HT1080 (cell line): ENCODE measurements around the gene GPR32. TPM values are rescaled to one million over a fixed set of nuclear protein-coding genes. Genes with fewer than 3 reads are reported as not detected.
"Not testable (repeated sequence)": the region's sequence is repeated elsewhere in the genome, so short reads cannot be mapped to it uniquely, and the experiment has no call there.

Source experiments
- DNase-seq: peaks from one replicate; pipeline ENCODE4 v3.0.0-alpha.2; 2015; ENCODE audit warnings: low read depth
- total RNA-seq: library from RNA; depleted of rRNA; stranded (reverse); fragments of >200 nt; shearing (Covaris generic); gene quantifications from 2 replicates; pipeline ENCODE4 v1.2.3, GENCODE V29; 2014

GPR32 gene
- total RNA-seq, 1 experiment from 2014 or later: not detected

DNA sequence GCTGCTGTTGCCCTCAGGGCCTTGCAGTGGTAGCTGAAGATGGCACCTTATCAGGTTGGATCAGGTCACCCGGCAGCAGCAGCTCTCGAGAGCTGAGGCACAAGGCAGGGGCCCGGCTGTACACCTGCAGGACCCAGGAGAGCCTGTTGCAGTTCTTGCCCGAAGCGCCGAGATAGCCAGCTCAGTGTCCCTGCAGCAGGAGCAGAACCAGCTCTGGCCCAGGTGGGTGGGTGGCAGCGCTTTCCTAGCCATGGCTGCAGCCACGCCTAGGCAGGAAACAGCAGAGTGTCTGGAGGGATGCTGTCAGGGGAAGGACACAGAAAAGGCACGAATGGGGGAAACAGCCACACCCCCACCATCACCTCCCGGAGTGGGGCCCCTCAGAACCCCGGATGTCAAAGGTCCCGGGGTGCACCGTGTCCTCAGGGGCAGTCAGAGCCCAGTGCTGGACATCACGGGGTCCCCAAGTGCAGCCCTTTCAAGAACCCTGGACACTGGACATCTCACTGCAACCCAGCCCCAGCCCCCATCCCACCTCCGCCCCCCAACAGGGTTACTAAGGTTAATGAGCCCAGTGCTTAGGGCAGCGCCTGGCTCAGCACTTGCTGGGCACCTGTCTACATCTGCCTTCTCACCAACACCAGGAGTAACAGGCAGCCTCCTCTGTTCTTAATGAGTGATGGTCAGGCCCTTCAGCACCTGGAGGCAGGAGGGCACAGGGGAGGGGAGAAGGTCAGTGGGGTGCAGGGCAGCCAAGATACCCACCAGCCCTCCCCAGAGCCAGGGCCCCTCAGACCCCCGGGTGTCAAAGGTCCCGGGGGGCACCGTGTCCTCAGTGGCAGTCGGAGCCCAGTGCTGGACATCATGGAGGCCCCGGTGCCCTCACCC, 28.6 kb downstream of the GPR32 start:
- DNase-seq: no peak

DNA sequence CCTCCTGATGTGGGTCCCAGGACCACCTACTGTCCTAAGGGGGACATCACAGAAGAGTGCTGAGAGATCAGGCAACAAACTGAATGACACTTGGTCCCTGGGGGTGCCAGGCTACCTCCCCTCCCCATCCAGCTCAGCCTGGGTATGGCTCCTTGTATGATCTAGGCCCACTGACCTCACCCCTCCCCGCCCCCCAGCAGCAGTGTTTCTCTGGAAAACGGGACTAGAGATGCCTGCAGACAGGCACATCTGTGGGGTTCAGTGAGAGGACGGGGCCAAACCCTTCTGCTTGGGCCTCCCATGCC, 29.2 kb downstream of the GPR32 start:
- DNase-seq: no peak

DNA sequence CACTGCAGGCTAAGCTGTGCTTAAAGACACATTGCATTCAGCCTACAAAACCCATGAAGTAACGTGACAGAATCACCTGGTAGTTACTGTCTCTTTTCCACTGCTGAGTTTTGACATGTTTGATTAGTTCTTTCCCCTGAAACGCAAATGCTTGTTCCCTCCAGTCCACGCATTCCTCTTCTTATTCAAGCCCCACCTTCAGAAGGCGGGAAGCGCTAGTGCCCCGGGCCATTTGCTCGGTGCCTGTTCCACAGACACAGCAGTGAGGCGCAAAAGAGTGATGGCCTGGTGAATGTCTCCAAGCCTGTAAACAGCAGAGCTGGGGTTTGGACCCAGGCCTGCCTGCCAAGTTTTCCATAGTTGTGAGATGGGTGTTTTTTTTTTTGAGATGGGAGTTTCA, 30.8 kb downstream of the GPR32 start:
- DNase-seq: no peak

DNA sequence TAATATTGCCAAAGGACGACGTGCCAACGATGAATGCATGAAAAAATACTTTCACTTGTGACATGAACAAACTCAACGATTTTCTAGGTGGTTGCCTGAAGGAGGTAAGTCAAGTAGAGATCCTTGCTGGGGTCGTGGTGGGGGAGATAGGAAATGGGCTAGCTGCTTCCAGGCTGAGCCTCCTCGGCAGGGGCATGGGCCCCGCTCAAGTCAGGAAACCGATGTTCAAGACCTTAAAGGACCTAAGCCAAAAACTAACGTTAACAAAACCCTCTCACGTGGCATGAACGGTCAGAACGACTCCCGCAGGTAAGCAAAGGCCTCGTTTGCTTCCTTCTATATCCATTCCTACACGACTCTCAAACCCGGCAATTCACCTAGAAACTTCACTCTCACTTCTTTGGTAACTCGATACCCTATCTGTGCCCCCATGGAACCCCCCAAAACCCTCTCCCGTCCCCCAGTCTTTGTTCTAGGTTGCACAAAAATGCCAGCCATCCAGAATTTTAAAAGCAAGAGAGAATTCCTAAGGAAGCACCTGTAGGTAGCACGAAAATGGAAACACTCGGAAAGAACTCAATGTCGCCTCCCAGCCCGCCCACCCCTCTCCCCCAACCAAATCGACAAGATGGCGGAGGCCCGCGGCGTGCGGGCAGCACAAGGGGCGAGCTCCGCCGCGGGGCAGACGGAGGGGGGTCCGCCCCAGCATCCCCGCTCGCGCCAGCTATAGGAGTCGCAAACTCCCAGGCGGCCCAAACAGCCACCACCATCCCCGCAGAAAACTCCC, 33.6 kb downstream of the GPR32 start:
- no peak for DNase-seq

DNA sequence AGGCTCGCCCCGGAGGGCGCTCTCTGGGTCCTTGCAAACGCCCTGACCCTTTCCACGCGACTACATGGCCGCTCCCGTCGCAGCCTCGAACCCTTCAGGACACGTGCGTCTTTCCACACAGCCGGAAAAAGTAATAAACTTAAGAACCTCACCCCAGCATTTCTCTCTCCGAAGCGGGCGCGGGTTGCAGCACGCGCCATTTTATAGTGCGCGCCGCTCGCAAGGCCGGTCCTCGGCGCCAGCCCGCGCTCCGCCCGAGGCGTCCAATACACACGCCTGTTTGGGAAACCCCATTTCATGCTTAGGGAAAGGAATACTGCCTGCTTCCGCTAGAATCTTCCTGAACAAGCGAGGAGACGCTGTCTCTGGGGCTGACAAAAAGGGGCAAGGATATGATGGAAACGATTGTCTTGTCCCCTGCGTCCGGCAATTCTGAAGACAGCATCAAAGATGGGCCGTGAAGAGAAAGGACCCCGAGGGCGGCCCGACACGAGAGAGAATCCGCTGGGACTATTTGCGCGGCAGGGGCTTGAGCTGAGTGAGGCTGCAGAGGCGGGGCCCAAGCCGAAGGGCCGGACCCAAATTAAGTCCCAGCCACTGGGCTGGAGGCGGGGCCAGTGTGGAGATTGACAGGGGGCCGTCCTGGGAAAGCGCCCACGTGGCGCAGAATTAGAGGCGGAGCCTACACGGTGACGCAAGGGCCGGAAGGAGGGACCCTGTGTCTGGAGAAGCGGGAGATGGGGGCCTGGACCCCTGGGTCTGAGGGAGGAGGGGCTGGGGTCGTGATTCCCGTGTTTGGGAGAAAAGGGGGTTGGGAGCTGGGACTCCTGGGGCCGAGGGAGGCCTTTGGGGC, 34.4 kb downstream of the GPR32 start:
- peak; percentile 97 for DNase-seq

DNA sequence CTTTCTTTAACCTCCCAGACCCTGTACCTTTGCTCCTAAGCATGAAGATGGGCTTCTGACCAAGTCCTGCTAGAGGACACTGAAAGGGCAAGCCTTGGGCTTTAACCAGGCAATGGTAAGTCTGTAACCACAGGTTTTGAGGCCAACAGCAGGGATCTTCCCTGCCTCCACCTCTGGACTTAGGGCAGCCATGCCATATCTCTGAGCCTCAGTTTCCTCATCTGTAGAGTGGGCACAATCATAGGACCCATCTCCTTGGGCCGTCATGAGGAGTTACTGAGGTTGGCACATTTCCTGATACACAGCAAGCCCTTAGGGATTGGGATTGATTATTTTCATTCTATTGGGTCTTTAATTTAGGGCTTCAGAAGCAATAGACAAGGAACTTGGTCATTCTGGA, 38.6 kb downstream of the GPR32 start:
- no peak for DNase-seq

DNA sequence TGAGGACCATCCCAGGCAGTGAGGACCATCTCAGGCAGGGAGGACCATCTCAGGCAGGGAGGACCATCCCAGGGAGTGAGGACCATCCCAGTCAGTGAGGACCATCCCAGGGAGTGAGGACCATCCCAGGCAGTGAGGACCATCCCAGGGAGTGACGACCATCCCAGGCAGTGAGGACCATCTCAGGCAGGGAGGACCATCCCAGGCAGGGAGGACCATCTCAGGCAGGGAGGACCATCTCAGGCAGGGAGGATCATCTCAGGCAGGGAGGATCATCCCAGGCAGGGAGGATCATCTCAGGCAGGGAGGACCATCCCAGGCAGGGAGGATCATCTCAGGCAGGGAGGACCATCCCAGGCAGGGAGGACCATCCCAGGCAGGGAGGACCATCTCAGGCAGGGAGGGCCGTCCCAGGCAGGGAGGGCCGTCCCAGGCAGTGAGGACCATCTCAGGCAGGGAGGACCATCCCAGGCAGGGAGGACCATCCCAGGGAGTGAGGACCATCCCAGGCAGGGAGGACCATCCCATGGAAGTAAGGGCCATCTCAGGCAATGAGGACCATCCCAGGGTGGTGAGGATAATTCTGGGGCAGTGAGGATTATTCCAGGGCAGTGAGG, 41.5 kb downstream of the GPR32 start:
- DNase-seq: not testable (repeated sequence)

DNA sequence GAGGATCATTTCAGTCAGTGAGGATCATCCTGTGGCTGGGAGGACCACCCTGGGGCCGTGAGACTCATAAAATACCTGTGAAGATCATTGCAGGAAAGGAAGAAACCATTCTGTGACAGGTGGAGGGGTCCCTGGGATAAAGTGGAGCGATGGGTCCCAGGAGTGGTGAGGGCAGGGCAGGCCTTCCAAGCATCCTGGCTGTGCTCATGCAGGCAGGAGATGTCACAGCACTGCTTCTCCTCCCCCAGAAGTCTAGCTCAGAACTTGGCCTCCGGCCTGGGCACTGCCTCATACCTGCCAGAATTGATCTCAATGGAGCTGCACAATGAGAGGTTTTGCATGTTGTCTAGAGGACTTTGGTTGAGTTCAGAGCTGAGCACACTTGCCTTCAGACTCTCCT, 42.2 kb downstream of the GPR32 start:
- DNase-seq: no peak

DNA sequence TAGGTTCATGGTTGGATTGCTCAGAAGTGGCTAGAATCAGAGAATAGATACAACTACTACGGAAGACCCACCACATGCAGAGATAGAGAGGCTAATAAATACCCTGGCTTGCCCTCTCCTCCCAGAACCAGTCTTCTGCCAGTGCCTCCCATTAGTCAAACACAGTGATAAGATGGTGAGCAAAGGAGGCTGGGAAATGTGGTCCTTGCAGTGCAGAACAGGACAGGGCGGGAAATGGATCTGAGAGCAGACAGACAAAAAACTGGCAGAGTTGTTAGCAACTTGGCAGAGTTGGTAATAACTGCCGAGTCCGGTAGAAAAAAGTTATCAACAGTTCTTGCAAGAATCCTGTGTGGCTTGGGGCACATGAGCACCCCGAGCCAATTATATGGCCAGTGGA, 44.6 kb downstream of the GPR32 start:
- DNase-seq: no peak

DNA sequence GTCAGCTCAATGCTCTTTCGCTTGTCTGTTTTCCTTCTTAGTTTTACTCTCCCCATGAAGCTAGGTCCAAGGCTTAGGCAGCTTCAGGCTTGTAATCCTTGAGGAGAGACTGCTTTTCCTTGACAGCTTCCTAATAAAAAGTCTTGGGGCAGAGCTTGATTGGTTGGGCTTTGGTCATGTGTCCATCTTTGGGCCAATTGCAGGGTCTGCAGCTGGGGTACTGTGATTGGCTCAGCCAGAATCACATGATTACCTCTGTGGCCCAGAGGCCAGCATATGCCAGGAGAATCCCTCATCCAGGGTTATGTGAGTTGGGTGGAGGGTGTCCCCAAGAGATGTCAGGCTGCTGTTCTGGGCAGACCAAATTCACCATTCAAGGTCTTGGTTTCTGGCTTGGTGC, 45.2 kb downstream of the GPR32 start:
- DNase-seq: no peak

DNA sequence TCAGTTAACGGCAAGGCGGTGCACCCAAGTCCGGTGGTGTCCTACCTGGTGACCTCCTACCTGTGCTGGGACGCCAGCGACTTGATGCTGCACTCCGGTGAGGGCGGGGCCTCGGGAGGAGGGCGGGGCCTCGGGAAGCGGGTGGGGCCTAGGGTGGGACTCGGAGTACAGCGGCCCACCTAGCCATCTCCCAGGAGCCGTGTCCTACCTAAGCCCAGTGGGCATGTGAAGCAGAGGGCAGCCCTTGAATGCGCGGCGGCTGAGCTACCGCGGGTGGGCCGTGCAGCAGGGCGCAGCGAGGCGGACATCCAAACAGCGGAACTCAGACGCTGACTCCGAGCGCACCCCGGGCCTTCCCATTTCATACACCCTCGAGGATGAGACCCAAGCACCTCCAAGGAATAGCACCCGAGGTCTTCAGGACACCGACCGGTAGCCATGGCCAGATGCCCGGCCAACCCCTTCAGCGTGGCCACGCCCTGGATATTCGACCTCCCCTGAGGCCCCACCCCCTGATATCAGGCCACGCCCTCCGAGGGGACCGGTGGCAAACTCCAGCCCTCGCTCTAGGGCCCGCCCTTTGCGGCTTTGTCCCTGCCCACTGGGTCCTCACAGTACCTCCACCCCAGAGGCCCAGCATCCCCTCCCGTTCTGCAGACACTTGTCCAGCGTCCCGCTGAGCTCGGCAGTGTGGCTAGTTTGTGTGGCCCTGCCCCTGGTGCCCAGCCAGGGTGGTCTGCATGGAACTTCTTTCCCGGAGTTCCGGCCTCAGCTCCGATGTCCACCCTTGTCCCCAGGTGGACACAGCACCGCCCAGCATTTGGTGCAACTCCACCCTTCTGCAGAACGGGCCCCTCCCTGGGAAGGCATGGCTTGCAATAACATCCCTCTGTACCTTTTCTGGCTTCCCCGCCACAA, 47.9 kb downstream of the GPR32 start:
- no peak for DNase-seq

DNA sequence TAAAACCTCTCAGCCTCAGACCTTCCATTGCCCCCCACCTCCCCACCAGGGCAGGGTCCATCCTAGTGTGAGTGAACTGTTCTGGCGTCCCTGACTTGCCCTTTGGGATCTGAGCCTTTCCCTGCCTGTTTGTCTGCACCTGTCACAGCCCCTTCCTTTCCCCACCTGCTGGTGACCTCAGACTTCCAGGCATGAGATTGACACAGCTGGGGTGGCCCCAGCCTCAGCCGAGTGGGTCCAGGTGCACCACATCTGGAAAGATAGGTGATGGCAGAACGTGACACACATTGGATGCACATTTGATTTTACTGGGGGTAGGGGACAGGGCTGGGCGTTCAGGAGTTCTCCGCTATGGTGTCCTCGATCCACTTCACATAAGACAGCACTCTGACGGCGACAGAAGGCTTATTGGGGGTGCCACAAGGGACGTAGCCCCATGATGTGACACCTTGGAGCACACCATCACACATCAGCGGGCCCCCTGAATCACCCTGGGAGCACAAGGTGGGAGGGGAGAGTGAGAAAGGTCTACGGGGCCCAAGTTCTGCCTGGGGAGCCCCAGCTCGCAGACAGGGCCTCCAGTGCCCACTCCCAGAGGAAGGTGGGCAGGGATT, 48.7 kb downstream of the GPR32 start:
- DNase-seq: no peak

DNA sequence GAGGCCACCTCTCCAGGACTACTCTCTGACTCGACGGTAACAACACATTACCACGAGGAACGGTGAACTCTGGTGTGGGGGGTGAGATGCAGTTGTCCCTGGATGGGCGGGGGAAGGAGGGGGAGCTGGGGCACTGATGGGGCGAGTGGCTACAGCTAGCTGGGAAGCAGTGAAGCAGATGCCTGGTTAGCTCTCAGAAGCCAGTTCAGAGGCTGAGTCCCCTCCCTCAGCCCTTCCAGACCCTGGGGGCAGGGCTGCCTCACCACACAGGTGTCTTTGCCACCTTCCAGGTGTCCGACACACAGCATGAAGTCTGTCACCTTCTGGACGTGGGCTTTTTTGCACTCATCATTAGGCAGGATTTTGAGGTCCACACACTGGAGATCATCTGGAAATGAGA, 49.4 kb downstream of the GPR32 start:
- no peak for DNase-seq

DNA sequence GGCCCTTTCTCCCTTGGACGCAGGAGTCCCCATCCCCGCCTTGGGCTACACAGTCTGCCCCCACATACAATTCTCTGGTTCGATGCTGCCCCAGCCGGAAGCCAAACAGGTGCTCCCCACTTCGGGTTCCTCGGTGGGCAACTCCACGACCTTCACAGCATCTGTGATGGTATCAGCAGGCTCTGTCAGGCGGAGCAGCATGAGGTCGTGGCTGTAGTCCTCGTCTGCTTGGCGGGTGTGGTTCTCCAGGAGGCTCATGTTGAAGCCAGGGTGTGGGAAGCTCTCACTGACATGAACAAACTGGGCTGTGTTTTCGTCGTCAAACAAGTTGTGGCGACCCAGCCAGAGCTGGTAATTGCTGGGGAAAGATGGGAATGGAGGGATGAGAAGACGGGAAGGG, 49.8 kb downstream of the GPR32 start:
- no peak for DNase-seq

DNA sequence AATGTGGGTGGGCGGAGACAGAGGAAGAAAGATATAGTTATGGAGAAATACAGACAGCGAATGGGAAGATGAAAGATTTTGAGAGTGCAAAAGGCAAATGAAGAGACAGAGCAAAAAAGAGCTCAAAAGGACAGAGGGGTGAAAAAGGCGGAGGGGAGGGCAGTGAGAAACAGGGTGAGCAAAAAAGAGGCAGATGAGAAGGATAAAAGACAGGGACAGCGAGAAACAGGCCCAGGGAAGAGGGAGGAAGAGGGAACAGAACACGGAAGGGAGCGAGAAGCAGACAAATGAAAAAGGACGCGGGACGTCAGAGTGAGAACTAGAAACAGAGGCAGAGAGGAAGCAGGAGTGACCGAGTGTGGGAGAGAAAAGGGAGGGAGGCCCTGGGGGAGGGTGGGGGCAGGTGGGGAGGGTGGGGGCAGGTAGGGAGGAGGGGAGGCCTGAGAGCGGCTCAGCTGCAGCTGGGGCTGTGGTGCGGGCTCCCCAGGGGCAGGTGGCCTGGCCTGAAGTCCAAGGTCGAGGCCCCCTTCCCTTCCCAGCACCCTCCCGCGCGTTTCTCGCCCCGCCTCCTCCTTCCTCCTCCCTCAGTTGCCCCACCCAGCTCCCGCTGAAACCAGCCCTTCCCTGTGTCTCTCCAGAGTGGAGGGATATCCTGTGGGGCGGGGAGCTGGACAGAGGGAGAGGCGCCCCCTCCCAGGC, 50.4 kb downstream of the GPR32 start:
- no peak for DNase-seq

DNA sequence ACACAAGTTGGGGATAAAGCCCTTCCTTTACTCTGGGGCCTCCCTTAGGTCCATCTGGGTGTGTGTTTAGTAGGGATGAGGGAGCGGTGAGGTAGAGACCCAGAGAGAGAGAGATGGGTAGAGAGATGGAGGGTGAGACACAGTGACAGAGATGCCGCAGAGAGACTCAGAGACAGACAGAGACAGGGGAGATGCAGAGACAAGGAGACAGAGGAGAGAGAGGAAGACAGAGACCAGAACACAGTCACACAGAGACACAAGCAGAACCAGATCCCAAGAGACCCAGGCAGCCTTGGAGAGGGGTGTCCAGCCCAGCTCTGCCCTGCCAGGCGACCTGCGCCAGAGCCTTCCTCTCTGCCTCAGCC, 51.0 kb downstream of the GPR32 start:
- no peak for DNase-seq
